MM.1S (cell line): ENCODE data around the gene FBXL13.

Experiments
- DNase-seq: peaks from one replicate; pipeline ENCODE4 v3.0.0-alpha.2; 2015
- H2AFZ ChIP-seq: fragments of 300-600 bp; sonication (generic); 2 replicates; pipeline ENCODE4 v1.6.0; 2016; ENCODE audit warnings: antibody characterized with exemption, low read length
- H3F3A ChIP-seq: fragments of 300-600 bp; sonication (generic); 2 replicates; pipeline ENCODE4 v1.6.1; 2016; ENCODE audit warnings: mild to moderate bottlenecking, antibody characterized with exemption, low read length, moderate library complexity, mixed read lengths; ENCODE audit not compliant: insufficient read depth
- H3K27ac ChIP-seq: fragments of 300-600 bp; sonication (generic); 2 replicates; pipeline ENCODE4 v1.5.1; 2016; ENCODE audit warnings: mild to moderate bottlenecking, low read length
- H3K27me3 ChIP-seq: fragments of 300-600 bp; sonication (generic); replicated peaks from 2 replicates; pipeline ENCODE4 v1.6.0; 2016; ENCODE audit warnings: low read length; ENCODE audit not compliant: insufficient read depth
- H3K36me3 ChIP-seq: fragments of 300-600 bp; sonication (generic); replicated peaks from 2 replicates; pipeline ENCODE4 v1.6.1; 2016; ENCODE audit warnings: mild to moderate bottlenecking, low read length, mixed read lengths; ENCODE audit not compliant: insufficient read depth
- H3K4me1 ChIP-seq: fragments of 300-600 bp; sonication (generic); 2 replicates; pipeline ENCODE4 v1.6.1; 2016; ENCODE audit warnings: low read length, mixed read lengths
- H3K4me2 ChIP-seq: fragments of 300-600 bp; sonication (generic); 2 replicates; pipeline ENCODE4 v1.6.0; 2016; ENCODE audit warnings: low read depth, low read length
- H3K4me3 ChIP-seq: fragments of 300-600 bp; sonication (generic); 2 replicates; pipeline ENCODE4 v1.5.1; 2016; ENCODE audit warnings: low read length, mixed read lengths
- H3K79me2 ChIP-seq: fragments of 300-600 bp; sonication (generic); 2 replicates; pipeline ENCODE4 v1.6.1; 2016; ENCODE audit warnings: mixed run types, low read length, mixed read lengths
- H3K9ac ChIP-seq: fragments of 300-600 bp; sonication (generic); 2 replicates; pipeline ENCODE4 v1.6.1; 2016; ENCODE audit warnings: low read length, mixed read lengths
- H3K9me2 ChIP-seq: fragments of 300-600 bp; sonication (generic); replicated peaks from 2 replicates; pipeline ENCODE4 v1.6.1; 2016; ENCODE audit warnings: mild to moderate bottlenecking, low read length, mixed read lengths; ENCODE audit not compliant: insufficient read depth
- H3K9me3 ChIP-seq: fragments of 300-600 bp; sonication (generic); replicated peaks from 2 replicates; pipeline ENCODE4 v1.6.1; 2016; ENCODE audit warnings: mild to moderate bottlenecking, low read length, mixed read lengths; ENCODE audit not compliant: insufficient read depth
- H4K20me1 ChIP-seq: fragments of 300-600 bp; sonication (generic); 2 replicates; pipeline ENCODE4 v1.6.1; 2016; ENCODE audit warnings: mild to moderate bottlenecking, low read length, moderate library complexity, mixed read lengths; ENCODE audit not compliant: insufficient read depth
- CTCF ChIP-seq: fragments of 300-600 bp; sonication (generic); IDR thresholded peaks from 2 replicates; pipeline ENCODE4 v1.5.1; 2016; ENCODE audit warnings: antibody characterized with exemption, low read length, mixed read lengths
- EZH2 ChIP-seq: fragments of 300-600 bp; sonication (generic); optimal IDR thresholded peaks from 2 replicates; pipeline ENCODE3; 2017; ENCODE audit warnings: low read depth, mild to moderate bottlenecking, antibody characterized with exemption, low read length, mixed read lengths
- EZH2phosphoT487 ChIP-seq: fragments of 300-600 bp; sonication (generic); IDR thresholded peaks from 2 replicates; pipeline ENCODE4 v1.6.1; 2018; ENCODE audit warnings: antibody characterized with exemption, low read length

Gene FBXL13

DNA sequence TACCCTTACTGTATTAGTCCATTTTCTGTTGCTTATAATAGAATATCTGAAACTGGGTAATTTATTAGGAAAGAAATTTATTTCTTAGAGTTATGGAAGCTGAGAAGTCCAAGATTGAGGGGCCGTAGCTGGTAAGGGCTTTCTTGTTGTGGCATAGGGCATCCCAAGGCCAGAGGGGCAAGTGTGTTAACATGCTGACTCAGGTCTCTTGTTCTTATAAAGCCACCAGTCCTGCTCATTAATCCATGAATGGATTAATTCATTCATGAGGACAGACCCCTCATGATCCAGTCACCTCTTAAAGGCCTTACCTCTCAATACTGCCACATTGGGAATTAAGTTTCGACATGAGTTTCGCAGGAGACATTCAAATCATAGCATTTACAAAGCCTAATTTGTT lies 2.7 kb upstream of the FBXL13 start:
- Histone ChIP-seq H3K4me2 (no peak overlapping the region), H3K27me3 (no peaks in the 10 kb centered on the region), H3K79me2 (peaks cover 24% of the 10 kb centered on the region), H3K36me3 (no peaks in the 10 kb centered on the region), H2AFZ (no peak overlapping the region), H3K27ac (no peak overlapping the region), H3K9me2 (no peaks in the 10 kb centered on the region), H4K20me1 (no peaks in the 10 kb centered on the region), H3K9me3 (no peaks in the 10 kb centered on the region), H3K4me3 (no peak overlapping the region), H3K4me1 (peaks cover 12% of the 10 kb centered on the region), H3K9ac (no peak overlapping the region), H3F3A (peaks cover 8% of the 10 kb centered on the region)
- no peak for DNase-seq
- TF ChIP-seq CTCF (no peak), EZH2phosphoT487 (no peak), EZH2 (no peak)

- H3F3A ChIP-seq, result peaks cover 8% of the 10 kb centered on the region
- no peaks in the 10 kb centered on the region for H3K27me3 ChIP-seq
- no peak overlapping the region for H3K4me2 ChIP-seq
- no peaks in the 10 kb centered on the region for H3K9me3 ChIP-seq
- no peaks in the 10 kb centered on the region for H3K36me3 ChIP-seq
- no peaks in the 10 kb centered on the region for H4K20me1 ChIP-seq
- H3K27ac ChIP-seq, result no peak overlapping the region
- no peak overlapping the region for H2AFZ ChIP-seq
- TF ChIP-seq EZH2phosphoT487 (no peak), EZH2 (no peak), CTCF (no peak)
- peaks cover 12% of the 10 kb centered on the region for H3K4me1 ChIP-seq
- peaks cover 24% of the 10 kb centered on the region for H3K79me2 ChIP-seq
- DNase-seq, result no peak
- no peaks in the 10 kb centered on the region for H3K9me2 ChIP-seq
- H3K4me3 ChIP-seq, result no peak overlapping the region
- H3K9ac ChIP-seq, result no peak overlapping the region
Observed at GRCh38 chr7:103076764-103077163, 2.2 kb upstream of the FBXL13 start.

DNA sequence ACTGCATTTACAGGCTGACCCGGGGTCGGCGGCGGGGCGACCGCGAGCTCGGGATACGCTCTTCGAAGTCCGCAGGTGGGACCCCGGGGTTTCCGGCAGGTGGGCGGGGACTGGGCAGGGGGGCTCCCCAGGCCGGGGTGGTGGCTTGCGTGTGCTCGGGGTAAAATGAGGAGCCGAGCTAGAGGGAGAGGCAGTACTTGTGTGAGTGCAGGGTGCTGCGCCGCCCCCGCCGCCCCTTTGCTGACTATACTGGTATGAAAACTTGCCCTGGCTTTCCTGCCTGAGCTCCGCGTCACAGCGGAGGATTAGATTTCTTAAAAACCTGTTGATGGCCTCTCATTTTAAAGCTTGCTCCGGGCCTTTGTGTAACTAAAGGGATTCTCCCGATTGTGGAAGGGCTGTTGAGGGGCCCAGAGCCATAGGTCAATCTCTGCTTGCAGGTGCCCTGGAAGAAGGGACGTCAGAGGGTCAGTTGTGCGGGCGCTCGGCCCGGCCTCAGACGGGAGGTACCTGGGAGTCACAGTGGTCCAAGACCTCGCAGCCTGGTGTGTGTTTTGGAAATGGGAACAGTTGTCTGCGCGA lies 832 bp upstream of the FBXL13 start:
- peak; percentile 61 for DNase-seq
- no peaks in the 10 kb centered on the region for H3K9me3 ChIP-seq
- peaks cover 24% of the 10 kb centered on the region for H3K79me2 ChIP-seq
- peak overlapping the region; percentile 77 for H3K9ac ChIP-seq
- H4K20me1 ChIP-seq, result no peaks in the 10 kb centered on the region
- H3K4me2 ChIP-seq, result peak overlapping the region; percentile 84
- no peak for TF ChIP-seq EZH2
- TF ChIP-seq CTCF, result no peak
- no peak for TF ChIP-seq EZH2phosphoT487
- no peaks in the 10 kb centered on the region for H3K36me3 ChIP-seq
- H3K9me2 ChIP-seq, result no peaks in the 10 kb centered on the region
- peak overlapping the region; percentile 36; the same call in 1 of the 2 replicates for H3K27ac ChIP-seq
- no peaks in the 10 kb centered on the region for H3K27me3 ChIP-seq
- peaks cover 8% of the 10 kb centered on the region for H3F3A ChIP-seq
- peaks cover 12% of the 10 kb centered on the region for H3K4me1 ChIP-seq
- H3K4me3 ChIP-seq, result peak overlapping the region; percentile 98
- H2AFZ ChIP-seq, result peak overlapping the region; percentile 80
